GM12873 (cell line): ENCODE data around the gene CPTP.

Source experiments
- TF ChIP-seq, protein P1 (sequence below): IDR thresholded peaks from 2 replicates; pipeline ENCODE4 v1.5.1; 2012; ENCODE audit warnings: low read depth, mild to moderate bottlenecking, moderate library complexity, low read length, control low read depth; ENCODE audit not compliant: insufficient read depth; ENCODE audit errors: missing control alignments

CPTP gene

GRCh38 chr1:1355416-1355815, 30.8 kb downstream of the CPTP start:
- TF ChIP-seq, protein P1, sequence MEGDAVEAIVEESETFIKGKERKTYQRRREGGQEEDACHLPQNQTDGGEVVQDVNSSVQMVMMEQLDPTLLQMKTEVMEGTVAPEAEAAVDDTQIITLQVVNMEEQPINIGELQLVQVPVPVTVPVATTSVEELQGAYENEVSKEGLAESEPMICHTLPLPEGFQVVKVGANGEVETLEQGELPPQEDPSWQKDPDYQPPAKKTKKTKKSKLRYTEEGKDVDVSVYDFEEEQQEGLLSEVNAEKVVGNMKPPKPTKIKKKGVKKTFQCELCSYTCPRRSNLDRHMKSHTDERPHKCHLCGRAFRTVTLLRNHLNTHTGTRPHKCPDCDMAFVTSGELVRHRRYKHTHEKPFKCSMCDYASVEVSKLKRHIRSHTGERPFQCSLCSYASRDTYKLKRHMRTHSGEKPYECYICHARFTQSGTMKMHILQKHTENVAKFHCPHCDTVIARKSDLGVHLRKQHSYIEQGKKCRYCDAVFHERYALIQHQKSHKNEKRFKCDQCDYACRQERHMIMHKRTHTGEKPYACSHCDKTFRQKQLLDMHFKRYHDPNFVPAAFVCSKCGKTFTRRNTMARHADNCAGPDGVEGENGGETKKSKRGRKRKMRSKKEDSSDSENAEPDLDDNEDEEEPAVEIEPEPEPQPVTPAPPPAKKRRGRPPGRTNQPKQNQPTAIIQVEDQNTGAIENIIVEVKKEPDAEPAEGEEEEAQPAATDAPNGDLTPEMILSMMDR = no peak

DNA sequence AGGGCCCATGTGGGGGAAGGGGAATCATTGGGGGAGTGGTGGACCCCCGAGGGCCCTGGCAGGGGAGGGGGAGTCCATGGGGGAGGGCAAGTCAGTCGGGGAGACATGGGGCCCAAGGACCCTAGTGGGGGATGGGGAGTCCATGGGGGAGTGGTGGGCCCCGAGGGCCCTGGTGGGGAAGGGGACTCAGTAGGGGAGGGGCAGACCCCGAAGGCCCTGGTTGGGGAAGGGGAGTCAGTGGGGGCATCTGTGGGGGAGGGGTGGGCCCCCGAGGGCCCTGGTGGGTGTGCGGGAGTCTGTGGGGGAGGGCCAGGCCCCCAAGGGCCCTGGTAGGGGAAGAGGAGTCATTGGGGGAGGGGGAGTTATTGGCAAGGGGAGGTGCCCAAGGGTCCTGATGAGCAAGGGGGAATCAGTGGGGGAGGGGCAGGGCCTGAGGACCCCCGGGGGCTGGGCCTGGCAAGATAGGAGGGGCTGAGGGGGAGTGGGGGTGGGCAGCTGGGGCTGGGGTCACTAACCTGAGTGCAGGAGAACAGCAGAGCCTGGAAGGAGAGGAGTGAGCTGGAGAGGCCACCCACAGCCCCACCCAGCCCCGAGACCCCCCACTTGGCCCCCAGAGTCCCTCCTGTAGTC, 31.7 kb downstream of the CPTP start:
- TF ChIP-seq, protein P1 = no peak

GRCh38 chr1:1356796-1357401, 32.3 kb downstream of the CPTP start:
- TF ChIP-seq, protein P1 = no peak

DNA sequence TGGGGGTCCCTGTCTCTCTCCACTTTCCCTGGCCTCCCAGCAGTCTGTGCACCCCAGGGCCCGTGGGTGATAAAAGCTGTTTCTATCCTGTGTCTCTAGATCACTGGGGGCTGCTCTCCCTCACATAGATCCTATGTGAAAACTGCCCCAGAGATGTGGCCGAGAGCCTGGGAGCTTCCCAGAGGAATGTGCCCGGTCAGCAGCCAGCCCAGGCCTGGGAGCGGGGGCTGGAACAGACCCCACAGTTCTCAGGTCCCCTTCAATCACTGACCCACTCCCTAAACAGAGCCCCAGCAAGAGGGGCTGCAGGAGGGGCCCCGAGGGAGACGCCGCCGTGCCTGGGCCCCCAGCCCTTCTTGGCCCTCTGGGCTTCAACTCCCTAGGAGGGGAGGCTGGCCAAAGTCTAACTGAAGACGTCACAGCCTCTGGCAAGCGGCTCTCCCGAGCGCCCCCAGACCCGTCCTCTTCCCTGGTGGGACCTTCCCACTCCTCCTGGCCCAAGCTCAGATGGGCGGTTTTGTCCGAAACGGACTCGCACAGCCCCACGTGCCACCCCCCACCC, 33.4 kb downstream of the CPTP start:
- TF ChIP-seq, protein P1 = no peak

DNA sequence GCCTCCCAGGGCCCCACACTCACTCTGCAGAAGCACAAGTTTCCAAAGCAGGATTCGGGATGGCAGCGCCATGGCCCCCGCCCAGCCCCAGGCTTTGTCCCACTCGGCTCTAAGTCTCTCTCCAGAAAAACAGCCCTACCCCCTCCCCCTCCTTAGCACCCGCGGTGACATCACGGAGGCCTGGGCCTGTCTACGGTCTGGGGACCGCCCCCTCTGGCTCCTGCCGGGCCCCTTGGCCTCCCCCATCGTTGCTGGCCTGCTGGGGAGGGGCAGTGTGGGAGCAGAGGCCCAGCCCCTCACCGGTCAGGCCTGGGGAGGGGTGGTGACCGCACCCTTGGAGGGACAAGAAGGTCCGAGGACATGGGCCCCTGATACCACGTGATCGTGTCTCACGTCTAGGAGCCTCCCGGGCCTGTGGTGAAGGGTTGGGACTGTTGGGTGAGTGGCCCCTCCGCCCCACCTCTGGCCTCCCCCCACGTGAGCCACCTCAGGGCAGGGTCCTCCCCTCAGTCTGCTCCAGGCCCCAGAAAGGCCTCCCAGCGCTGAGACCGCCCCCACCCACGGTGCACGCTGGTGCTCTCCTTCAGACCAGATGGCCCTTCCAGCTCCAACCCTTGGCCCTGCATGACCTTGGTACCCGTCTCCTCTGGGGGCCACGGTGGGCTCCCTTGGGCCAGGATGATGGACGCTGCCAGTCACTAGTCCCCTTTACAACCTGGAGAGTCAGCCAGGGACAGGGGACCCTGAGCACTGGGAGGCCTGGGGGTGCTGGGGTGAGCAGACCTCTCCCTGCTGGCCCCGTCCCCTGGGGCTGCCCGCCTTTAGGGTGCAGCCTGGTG, 34.0 kb downstream of the CPTP start, which contains the start of gene MXRA8:
Gene MXRA8, minus strand, starts transcription at position 123 of the 839 bp plus-strand sequence. Its CDS starts 51 bp downstream, at position 72.
- TF ChIP-seq, protein P1 = no peak

DNA sequence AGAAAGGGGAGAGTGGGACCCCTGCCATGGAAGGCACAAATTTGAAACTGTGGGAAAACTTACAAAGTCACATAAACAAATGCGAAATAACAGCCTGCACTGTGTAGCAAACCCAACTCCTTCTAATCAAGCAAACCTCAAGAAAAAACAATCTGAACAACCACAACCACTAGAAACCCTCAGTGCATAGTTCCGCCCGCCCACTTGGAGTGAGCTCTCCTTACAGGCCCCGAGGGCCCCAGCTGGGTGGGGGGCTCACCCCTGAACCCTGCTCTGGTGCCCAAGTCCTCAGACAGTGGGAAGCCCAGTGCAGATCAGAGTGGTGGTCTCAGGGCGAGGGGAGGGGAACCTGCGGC, 34.7 kb downstream of the CPTP start:
- TF ChIP-seq, protein P1 = no peak
